GM23248 (cell line): Measurements from ENCODE around the gene HRH3.

ENCODE experiments used
- EZH2 ChIP-seq: fragments of 200-600 bp; sonication (generic); IDR thresholded peaks from 2 replicates; pipeline ENCODE4 v1.6.1; 2018; ENCODE audit warnings: antibody characterized with exemption, mild to moderate bottlenecking; ENCODE audit not compliant: insufficient read depth, poor library complexity, severe bottlenecking
- EZH2phosphoT487 ChIP-seq: fragments of 200-600 bp; sonication (generic); IDR thresholded peaks from 2 replicates; pipeline ENCODE4 v1.6.1; 2018; ENCODE audit warnings: antibody characterized with exemption, moderate library complexity, mild to moderate bottlenecking, low read depth; ENCODE audit not compliant: insufficient read depth

GRCh38 chr20:62175711-62176110, 44.4 kb downstream of the HRH3 start:
- TF ChIP-seq EZH2phosphoT487 (no peak), EZH2 (no peak)
